NCI-H2029 treated with DMSO at 0.1 percent for 48 hours (cell line): ENCODE data around the gene KIF15.
"Not testable (repeated sequence)": the region's sequence is repeated elsewhere in the genome, so short reads cannot be mapped to it uniquely, and the experiment has no call there.

ENCODE experiments used
- DNase-seq: peaks from one replicate; lab custom pipeline; 2025; lab: John Stamatoyannopoulos, UW

Gene KIF15

DNA sequence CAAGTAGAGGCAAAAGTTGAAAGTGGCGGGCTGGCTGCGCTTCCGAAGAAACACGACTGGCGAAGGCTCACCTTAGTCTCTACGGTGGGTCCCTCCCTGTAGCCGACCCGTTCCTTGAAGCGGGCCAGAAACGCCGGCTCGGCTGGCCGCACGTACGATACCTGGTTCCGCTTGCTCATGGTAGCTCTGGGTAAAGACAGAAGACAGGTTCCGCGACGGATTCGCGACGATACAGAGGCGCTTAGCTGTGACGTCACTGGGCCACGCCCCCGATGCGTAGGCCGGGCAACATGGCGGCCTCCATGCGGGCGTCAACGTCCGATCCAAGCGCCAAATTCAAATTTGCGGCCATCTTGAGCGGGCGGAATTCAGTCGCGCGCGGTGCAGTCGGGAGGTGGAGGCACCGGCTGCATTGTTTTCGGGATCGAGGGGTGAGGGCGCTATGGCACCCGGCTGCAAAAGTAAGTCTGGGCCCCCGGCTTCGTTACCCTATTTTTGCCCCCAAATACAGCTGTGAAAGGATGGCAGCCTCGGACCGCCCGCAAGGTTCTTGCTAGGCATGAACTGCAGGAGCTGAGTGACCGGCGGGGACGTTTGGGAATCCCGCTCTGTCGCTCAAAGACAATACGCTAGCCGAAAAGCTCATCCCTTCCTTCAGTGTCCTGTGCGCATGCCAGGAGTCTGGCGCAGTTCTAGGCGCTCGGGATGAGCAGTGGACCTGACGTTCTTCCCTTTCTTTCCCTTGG is at the start of gene KIF15, which contains the start of gene KIAA1143:
TSS of gene KIF15 (plus strand) at position 371 of the 746 bp plus-strand sequence. CDS start at position 443, 72 bp downstream.
TSS of gene KIAA1143 (minus strand) at position 196 of the 746 bp plus-strand sequence. CDS start at position 179, 17 bp downstream.
- DNase-seq, result peak; percentile 87

GRCh38 chr3:44712455-44713075 is 49.0 kb upstream of the KIF15 start, which contains the start of gene ZNF502:
Gene ZNF502 (plus strand): TSS chr3:44712660. CDS start chr3:44720262, 7,602 bp downstream.
- peak; percentile 89 for DNase-seq

DNA sequence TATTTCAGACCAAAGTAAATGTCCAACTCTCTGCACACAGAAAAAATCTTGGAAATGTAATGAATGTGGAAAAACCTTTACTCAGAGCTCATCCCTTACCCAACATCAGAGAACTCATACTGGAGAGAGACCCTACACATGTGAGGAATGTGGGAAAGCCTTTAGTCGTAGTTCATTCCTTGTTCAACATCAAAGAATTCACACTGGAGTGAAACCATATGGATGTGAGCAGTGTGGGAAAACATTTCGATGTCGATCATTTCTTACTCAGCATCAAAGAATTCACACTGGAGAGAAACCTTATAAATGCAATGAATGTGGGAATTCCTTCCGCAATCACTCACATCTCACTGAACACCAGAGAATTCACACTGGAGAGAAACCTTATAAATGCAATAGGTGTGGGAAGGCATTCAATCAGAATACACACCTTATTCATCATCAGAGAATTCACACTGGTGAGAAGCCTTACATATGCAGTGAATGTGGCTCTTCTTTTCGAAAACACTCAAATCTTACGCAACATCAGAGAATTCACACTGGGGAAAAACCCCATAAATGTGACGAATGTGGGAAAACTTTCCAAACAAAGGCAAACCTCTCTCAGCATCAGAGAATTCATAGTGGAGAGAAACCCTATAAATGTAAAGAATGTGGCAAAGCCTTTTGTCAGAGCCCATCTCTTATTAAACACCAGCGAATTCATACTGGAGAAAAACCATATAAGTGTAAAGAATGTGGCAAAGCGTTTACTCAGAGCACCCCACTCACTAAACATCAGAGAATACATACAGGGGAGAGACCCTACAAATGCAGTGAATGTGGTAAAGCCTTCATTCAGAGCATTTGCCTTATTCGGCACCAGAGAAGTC is 40.1 kb upstream of the KIF15 start:
- no peak for DNase-seq

- no peak for DNase-seq
Measured at GRCh38 chr3:44722103-44722401, 39.5 kb upstream of the KIF15 start.

DNA sequence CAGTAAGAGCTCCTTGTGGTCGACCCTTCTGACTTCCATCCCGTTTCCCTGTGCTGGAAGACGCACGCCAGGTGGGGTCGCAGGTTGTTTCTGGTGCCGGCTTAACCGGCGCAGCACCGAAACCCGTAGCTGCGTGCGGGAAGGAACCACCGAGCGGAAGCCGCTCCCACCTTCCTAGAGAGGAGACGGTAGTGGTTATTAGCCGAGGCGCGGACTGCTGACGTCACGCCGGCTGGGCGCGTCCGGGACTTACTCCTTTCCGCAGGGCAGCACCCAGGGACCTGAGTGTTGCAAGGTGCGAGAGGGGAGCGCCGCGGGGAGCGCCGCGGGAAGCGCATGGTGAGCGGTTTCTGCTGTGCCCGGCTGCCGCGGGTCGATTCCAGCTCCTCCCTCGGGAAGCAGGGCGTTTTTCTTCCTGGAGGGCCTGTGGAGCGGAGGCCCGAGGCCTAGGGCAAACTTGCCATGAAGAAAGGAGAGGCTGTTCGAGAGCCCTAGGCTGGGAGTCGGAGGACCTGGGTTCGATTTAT is 32.1 kb upstream of the KIF15 start, which contains the start of gene ZNF501:
TSS of gene ZNF501 (plus strand) at position 252 of the 527 bp plus-strand sequence. CDS start 4,787 bp downstream, outside the sequence.
- DNase-seq, result peak; percentile 61

DNA sequence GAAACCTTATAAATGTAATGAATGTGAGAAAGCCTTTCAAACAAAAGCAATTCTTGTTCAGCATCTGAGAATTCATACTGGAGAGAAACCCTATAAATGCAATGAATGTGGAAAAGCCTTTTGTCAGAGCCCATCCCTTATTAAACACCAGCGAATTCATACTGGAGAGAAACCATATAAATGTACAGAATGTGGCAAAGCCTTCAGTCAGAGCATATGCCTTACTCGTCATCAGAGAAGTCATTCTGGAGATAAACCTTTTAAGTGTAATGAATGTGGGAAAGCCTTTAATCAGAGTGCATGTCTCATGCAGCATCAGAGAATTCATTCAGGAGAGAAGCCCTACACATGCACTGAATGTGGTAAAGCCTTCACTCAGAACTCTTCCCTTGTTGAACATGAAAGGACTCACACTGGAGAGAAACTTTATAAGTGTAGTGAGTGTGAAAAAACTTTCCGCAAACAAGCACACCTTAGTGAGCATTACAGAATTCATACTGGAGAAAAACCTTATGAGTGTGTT is 26.9 kb upstream of the KIF15 start:
- no peak for DNase-seq

DNA sequence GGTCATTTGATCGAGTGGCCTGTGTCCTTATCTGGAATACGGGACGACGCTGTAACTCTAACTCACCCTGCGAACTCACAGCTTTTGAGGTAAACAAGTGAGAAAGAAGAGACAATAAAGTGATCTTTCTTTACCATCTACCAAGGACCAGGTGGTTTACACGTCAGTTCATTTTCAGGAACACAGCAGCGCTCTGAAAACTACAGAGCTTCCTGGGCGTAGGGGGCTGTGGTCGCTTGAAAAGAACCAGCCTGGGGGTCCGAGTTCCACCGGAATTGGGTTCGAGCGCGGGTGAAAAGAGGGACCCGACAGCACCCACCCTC is 532 bp upstream of the KIF15 start:
- DNase-seq, result no peak

DNA sequence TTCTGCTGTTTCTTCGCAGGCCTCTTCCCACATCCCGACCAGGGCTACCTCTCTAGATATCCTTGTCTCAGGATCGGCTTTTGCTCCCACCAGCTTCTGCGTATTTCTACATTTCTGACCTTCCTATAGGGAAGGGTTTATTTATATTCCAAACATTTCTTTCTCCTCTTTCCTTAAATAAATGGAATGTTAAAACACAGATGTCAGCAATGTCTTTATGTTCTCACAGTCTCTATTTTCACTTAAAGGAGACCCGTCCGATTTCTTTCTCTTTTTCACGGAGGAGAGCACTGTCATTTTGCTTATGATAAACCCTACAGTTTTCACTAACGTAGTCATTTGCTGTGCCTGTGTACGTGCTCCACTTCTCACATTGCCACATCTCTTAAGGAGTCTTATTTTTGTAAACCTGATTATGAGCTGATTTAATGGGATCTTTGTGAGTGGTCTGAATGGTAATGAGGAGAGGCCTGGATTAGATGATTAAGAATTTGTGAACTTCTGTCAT is 630 bp downstream of the KIF15 start:
- no peak for DNase-seq

- DNase-seq, result no peak
Measured at GRCh38 chr3:44762690-44763089, 1.1 kb downstream of the KIF15 start.

GRCh38 chr3:44764248-44764647 is 2.7 kb downstream of the KIF15 start:
- no peak for DNase-seq

- DNase-seq, result no peak
Measured at GRCh38 chr3:44771424-44772098, 10.0 kb downstream of the KIF15 start.

- DNase-seq, result no peak
Measured at GRCh38 chr3:44772099-44772442, 10.5 kb downstream of the KIF15 start.

DNA sequence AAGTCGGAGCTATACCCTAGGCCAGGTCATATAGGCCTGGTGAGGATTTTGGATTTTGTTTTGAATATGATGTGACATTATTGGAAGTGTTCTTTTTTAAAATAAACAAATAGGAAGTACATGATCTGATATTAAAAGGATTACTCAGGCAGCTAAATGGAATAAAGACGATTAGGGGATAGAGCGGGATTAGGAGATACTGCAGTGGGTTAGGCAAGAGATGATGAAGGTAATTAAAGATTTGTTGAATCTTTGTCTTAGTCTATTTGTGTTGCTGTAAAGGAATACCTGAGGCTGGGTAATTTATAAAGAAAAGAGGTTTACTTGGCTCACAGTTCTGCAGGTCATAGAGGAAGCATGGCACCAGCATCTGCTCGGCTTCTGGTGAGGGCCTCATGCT is 21.3 kb downstream of the KIF15 start:
- DNase-seq, result no peak

DNA sequence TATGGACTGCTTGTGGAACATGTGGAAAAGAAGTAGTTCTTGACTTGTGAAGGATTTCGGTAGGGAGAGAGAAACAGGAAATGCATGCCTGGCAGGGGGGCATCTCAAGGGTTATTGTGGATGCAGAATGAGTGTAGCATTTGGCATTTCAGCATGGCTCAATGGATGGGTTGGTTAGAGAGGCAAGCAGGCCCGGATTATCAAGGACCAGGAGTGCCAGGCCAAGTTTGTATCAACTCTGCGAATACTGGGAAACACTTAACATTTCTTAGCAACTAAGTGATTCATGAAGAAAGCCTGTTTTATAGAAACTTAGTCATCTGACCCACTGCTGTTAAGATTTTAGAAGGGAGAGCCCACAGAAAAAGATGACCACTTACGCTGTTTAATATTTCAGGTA is 33.6 kb downstream of the KIF15 start:
- DNase-seq, result no peak

- DNase-seq, result no peak
Measured at GRCh38 chr3:44802011-44802410, 40.4 kb downstream of the KIF15 start.

DNA sequence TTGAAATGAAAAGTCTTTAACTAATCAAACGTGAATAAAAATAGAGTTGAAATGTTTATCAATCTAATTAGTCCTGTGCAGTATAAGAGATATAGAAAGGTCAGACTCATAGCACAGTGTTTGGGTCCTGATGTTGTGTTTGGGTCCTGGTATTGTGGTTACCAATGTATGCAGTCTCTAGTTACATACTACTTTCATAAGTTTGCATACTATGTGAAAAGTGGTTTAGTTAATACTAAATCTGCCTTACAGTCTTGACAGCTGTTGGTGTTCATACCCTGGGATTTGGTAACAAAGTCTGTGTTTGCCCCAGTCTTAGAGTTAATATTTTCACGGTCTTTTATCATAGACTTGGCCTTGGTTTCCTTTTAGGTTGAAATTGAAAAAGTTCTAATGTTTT is 41.7 kb downstream of the KIF15 start:
- DNase-seq, result no peak

DNA sequence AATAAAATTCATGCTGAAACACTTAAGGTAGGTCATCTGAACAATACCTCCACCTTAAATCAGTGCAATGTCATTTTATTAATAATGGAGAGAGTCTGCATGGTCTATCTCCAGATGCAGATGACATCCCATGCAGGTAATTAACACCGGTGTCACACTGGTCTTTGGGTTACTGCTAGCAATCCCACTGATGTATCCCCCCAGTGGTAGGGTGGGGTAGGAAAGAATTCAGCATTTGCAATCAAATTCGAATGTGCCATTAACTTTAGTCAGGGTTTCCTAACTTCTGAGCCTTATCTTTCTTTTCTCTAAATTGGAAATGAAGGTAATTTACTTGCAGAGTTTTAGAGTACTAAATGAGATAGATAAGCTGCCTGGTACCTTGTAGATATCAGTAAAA is 44.4 kb downstream of the KIF15 start:
- no peak for DNase-seq

- no peak for DNase-seq
Measured at GRCh38 chr3:44814751-44815150, 53.2 kb downstream of the KIF15 start.

DNA sequence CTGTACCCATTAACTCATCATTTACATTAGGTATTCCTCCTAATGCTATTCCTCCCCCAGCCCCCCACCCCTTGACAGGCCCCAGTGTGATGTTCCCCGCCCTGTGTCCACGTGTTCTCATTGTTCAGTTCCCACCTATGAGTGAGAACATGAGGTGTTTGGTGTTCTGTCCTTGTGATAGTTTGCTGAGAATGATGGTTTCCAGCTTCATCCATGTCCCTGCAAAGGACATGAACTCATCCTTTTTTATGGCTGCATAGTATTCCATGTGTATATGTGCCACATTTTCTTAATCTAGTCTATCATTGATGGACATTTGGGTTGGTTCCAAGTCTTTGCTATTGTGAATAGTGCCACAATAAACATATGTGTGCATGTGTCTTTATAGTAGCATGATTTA is 54.7 kb downstream of the KIF15 start:
- not testable (repeated sequence) for DNase-seq

DNA sequence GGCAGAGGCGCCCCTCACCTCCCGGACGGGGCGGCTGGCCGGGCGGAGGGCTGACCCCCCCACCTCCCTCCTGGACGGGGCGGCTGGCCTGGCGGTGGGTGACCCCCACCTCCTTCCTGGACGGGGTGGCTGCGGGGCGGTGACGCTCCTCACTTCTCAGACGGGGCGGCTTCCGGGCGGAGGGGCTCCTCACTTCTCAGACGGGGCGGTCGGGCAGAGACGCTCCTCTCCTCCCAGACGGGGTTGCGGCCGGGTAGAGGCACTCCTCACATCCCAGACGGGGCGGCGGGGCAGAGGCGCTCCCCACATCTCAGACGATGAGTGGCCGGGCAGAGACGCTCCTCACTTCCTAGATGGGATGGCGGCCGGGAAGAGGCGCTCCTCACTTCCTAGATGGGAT is 59.6 kb downstream of the KIF15 start:
- not testable (repeated sequence) for DNase-seq

DNA sequence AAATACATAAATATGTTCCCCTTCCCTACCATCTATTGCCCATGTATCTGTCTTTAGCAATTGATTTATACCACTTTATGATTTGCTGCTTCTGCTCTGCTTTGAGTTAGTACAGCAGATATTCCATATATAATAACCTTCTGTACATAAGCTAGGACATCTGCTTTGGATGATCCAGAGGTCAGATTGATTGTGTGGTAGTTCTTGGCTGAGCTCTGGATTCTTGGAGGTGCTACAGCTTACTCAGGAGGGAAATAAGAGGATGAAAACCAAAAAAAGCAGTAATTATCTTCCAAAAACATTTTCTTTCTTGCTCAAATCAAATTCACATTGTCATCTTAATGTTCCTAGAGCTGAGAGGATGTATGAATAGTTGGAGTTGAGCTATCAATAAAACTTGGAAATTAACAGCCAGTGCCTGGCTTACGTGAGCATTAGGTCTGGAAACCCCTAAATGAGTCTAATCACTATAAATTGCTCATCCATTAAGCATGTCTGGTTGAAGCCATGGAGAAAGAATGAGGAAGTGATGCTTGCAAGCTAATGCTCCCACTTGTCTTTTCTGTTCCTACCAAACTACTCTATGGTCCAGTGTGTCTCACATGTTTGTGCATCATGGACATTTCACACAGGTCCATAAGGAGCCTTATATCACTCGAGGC is 63.8 kb downstream of the KIF15 start:
- no peak for DNase-seq
